GM12872 (cell line): ENCODE results near the gene RAD51B.

Source experiments
- TF ChIP-seq, protein P1 (sequence below): IDR thresholded peaks from 3 replicates; pipeline ENCODE4 v1.5.1; 2011; ENCODE audit warnings: low read depth, mild to moderate bottlenecking, low read length, moderate library complexity; ENCODE audit not compliant: insufficient read depth

The RAD51B gene

DNA sequence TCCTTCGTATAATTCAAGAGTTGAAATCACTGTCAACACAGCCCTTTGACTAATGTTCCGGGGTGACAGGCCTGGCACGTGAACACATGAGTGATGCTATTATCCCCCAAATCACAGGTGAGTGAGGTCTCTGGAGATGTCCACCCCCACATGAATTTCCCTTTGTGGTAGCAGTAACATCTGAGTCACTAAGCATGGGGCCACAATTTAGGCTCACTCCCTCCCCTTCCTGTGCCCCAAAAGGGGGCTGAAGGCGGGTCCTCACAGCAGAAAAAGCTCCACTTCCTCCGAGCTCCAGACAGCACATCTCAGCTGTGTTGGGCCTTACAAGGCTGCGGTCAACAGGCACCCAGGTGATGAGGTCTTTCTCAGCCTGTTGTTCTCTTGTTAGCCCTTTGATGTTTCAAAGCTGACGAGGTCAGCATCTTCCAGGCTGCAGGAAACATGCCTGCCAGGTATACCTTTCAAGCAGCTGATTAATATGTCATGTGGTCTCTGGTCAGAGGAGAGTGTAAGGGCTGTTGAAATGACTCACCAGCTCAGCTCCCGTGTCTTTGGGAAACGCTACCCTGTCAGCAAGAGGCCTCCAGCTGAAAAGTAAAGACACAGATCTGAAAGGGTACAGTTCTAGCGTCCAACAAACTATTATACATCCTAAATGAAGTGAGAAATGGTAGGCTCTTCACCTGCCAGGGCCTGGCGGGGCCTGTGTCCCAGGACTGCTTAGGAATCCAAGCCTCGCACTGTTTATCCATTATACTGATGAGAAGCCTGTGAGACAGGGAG lies 866.0 kb downstream of the RAD51B start:
- TF ChIP-seq, protein P1, sequence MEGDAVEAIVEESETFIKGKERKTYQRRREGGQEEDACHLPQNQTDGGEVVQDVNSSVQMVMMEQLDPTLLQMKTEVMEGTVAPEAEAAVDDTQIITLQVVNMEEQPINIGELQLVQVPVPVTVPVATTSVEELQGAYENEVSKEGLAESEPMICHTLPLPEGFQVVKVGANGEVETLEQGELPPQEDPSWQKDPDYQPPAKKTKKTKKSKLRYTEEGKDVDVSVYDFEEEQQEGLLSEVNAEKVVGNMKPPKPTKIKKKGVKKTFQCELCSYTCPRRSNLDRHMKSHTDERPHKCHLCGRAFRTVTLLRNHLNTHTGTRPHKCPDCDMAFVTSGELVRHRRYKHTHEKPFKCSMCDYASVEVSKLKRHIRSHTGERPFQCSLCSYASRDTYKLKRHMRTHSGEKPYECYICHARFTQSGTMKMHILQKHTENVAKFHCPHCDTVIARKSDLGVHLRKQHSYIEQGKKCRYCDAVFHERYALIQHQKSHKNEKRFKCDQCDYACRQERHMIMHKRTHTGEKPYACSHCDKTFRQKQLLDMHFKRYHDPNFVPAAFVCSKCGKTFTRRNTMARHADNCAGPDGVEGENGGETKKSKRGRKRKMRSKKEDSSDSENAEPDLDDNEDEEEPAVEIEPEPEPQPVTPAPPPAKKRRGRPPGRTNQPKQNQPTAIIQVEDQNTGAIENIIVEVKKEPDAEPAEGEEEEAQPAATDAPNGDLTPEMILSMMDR = no peak

DNA sequence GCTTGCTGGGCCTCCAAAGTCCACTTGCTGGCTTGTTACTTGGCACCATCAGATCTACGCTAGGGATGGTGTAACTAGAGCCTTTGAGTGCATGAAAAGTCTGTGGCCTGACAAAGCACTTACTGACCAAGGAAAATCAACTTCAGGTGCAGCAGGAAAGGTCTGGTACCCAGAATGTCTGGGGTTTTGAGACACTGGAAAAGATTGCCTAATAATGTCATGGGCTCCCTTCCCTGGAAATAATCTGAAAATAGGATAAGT lies 866.6 kb downstream of the RAD51B start:
- TF ChIP-seq, protein P1 = no peak

DNA sequence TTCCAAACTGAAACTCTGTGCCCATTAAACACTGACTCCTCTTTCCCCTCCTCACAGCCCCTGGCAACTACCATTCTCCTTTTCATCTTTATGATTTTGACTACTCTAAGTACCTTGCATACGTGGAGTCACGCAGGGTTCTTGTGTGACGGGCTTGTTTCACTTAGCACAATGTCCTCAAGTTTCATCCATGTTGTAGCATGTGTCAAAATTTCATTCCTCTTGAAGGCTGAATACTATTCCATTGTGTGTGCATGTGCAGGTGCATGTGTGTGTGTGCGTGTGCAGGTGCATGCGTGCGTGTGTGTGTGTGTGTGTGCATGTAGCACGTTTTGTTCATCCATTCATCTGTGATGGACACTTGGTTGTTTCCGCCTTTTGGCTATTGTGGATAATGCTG lies 867.1 kb downstream of the RAD51B start:
- TF ChIP-seq, protein P1 = no peak

DNA sequence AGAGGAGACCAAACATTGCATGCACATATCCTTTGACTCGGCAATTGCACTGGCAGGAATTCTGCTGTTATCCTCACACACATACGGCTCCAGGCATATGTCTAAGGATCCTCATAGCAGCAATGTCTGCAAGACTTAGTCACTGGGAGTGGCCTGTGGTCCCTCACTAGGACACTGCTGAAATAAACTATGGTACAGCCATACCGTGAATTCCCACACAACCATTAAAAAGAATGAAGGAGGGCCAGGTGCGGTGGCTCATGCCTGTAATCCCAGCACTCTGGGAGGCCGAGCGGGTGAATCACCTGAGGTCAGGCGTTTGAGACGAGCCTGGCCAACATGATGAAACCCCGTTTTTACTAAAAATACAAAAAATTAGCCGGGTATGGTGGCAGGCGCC lies 868.2 kb downstream of the RAD51B start:
- TF ChIP-seq, protein P1 = no peak

DNA sequence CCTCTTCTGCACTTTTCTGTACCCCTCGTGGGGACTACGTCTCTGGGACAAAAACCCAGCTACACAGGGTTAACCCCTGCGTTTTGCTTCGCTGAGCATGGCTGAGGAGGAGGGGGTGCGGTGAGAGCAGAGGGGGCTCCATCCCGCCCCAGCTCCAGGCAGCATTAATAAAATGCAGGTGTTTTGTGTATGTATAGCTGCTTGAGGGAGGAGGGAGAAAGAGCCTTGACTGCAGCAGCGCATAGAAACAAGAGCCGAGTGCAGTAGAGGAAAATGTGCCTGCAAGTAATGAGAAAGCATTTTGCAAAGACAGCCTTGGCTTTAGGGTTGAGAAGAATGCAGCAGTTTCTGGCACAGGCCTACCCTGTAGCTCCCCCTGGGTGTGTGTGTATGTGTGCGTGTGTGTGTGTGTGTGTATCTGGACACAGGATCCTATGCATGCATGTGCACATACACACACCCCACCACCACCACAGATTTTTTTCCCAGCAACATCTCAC lies 869.3 kb downstream of the RAD51B start:
- TF ChIP-seq, protein P1 = no peak

DNA sequence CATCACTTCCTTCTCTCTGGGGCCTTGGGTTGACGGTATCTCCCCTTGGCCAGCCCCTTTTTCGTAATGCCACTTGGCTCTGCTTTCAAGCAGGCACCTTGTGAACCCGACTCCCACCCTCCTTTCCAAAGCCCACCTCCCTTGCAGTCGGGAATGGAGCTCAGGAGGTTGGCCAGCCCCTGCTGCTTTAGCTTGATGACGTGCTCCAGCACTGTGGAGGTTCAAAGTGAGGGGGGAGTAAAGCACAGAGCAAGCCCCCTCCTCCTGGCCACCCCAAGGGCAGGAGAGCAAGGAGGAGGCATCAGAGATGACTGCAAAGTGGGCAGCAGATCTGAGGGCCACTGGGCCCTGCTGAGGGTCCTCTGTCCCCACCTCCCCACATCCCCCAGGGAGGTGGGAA lies 869.9 kb downstream of the RAD51B start:
- TF ChIP-seq, protein P1 = no peak

DNA sequence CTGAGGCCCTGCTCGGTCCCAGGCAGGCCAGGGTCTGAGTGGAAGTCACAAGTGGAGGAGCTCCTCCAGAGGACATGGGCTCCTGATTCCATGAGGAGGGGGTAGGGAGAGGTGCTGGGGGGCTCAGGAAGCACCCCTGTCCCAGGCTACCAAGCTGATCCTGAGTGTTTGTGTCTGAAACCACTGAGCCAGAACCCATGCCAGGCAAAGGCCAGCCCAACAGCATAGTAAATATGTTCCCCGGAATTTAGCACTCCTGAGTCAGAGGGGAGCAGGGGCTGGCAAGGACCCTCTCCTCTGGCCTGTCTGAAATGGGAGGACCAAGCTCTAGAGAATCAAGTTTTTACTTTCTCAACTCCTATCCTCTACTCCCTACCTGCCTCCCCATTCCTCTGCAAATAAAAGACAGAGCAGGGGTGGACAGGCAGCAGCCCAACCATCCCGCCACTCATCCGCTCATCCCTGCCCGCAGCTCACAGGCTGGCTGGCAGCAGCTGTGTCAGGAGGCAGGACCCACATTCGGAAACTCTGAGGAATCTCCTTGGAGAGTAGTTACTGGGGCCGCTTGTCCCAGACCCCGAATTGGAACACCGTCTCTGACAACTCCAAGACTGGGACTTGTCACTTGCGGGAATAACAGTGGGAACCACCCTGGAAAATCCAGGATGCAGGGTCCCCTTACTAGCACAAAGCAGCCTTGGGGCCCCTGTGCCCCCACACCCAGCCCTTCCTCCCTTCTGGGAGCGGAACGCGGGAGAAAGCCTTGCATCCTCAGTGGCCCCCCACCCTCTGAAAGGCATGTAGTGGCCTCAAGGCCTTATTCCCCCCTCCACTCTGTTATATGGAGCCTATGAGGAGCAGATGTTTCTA lies 870.7 kb downstream of the RAD51B start:
- TF ChIP-seq, protein P1 = no peak
